IPS-18c (cell line): ENCODE data around the gene RYR1.
A peak's percentile ranks its signal among the peaks of the same experiment; 100 is the strongest.
"Not testable (repeated sequence)": the region's sequence is repeated elsewhere in the genome, so short reads cannot be mapped to it uniquely, and the experiment has no call there.

Source experiments
- H3K4me3 ChIP-seq: 2 replicates; pipeline ENCODE4 v1.7.0; 2013; ENCODE audit warnings: low read depth, mild to moderate bottlenecking, low read length, moderate library complexity; ENCODE audit not compliant: insufficient read depth
- H3K9me3 ChIP-seq: one replicate; pipeline ENCODE4 v1.6.1; 2013; ENCODE audit warnings: mild to moderate bottlenecking, low read length, moderate library complexity; ENCODE audit not compliant: control insufficient read depth, insufficient read depth

The RYR1 gene

DNA sequence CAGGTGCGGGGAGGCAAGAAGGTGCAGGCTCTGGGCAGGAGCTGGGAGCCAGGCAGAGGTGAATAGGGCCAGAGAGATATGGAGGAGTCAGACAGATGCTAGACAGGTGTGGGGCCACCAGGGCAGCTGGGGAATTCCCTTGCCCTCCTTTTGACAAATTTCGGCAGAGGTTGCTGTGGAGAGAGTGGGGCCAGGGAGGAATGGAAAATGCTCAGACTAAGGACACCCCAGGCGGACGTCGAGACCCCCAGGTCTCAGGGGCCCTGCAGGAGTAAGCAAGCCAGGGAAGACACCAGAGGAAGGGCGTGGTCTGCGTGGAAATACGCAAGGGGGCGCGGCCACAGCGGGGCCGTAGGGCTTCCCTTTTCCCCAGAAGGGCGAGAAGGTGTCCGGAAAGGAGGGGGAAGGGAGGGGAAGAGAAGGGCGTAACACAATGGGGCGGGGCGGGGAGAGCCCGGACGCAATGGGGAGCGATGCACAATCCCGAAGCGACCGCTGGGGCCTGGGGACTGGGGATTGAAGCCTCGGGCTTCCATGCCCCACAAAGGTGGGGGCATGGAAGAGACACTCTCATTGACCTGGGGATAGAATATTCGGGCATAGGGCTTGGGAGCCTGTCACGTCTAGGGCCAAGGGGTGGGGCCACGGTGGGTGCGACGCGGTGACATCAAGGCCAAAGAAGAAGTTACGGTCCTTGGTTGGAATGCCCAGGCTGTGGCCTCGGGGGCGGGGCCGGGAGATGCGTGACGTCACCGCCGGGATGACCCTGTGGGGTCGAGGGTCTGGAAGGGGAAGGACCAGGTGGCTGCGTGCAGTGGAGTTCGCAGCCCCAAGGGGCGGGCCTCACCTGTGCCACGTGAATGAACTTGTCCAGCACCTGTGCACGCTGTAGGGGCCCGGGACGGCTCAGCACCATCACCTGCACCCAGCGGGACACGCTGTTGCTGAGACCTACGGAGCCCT, 15.7 kb upstream of the RYR1 start:
- peak overlapping the region; percentile 60 for H3K4me3 ChIP-seq
- H3K9me3 ChIP-seq = no peaks in the 10 kb centered on the region

DNA sequence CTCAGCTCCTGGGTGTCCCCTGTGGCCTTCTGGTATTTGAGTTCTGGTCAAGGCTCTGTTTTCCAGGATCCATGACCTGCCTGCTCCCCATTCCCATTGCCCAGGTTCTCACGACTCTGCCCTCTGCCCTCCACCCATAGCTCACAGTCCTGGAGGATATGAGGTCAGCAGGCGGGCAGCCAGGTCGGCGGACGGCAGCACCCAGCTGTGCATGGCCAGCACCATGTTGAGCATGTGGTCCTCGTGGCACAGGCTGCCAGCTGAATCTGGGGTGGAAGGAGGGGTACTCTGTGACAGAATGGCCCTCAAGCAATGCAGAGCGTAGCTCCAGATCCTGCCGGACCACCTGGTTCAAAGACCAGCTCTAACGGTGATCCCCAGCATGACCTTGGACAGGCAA, 12.6 kb upstream of the RYR1 start:
- no peak overlapping the region for H3K4me3 ChIP-seq
- H3K9me3 ChIP-seq = no peaks in the 10 kb centered on the region

- H3K4me3 ChIP-seq = no peak overlapping the region
- H3K9me3 ChIP-seq = no peaks in the 10 kb centered on the region
Measured at GRCh38 chr19:38421856-38422255, 11.6 kb upstream of the RYR1 start.

DNA sequence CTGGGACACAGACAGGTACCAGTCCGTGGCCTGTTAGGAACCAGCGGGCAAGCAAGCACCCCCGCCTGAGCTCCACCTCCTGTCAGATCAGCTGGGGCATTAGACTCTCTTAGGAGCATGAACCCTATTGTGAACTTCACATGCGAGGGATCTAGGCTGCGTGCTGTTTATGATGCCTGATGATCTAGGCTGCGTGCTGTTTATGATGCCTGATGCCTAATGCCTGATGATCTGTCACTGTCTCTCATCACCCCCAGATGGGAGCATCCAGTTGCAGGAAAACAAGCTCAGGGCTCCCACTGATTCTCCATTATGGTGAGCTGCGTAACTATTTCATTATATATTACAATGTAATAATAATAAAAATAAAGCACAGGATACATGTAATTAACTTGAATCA, 11.1 kb upstream of the RYR1 start:
- Histone ChIP-seq H3K4me3 (no peak overlapping the region), H3K9me3 (no peaks in the 10 kb centered on the region)

DNA sequence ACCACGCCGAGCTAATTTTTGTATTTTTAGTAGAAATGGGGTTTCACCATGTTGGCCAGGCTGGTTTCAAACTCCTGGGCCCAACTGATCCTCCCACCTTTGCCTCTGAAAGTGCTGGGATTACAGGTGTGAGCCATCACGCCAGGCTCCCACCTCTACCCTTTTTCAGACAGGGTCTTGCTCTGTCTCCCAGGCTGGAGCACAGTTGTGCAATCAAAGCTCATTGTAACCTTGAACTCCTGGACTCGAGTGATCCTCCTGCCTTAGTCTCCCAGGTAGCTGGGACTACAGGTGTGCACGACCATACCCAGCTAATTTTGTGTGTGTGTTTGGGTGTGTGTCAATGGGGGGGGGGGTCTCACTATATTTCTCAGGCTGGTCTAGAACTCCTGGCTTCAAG, 9.2 kb upstream of the RYR1 start:
- no peak overlapping the region for H3K4me3 ChIP-seq
- H3K9me3 ChIP-seq = no peaks in the 10 kb centered on the region

GRCh38 chr19:38425222-38425809, 8.2 kb upstream of the RYR1 start:
- Histone ChIP-seq H3K4me3 (no peak overlapping the region), H3K9me3 (no peaks in the 10 kb centered on the region)

GRCh38 chr19:38425810-38426466, 7.6 kb upstream of the RYR1 start, which contains the start of gene RASGRP4:
Gene RASGRP4, minus strand, starts transcription at chr19:38426219. Its CDS starts 128 bp downstream, at chr19:38426091.
- Histone ChIP-seq H3K4me3 (no peak within 1 kb of the TSS), H3K9me3 (no peaks in the 10 kb centered on the region)

GRCh38 chr19:38427035-38427677, 6.3 kb upstream of the RYR1 start:
- not testable (repeated sequence) for H3K9me3 ChIP-seq, H3K4me3 ChIP-seq

GRCh38 chr19:38429055-38429810, 4.3 kb upstream of the RYR1 start:
- H3K9me3 ChIP-seq = no peaks in the 10 kb centered on the region
- no peak overlapping the region for H3K4me3 ChIP-seq

DNA sequence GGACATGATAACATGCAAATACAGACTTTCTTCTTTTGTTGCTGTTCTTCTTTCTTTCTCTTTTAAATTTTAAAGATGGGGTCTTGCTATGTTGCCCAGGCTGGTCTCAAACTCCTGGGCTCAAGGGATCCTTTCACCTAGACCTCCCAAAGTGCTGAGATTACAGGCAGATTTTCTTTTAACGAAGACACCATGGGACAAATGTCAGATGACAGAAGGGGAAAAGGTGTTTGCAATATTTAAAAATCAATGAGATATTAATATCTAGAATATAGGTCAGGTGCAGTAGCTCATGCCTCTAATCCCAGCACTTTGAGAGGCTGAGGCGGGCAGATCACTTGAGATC, 3.7 kb upstream of the RYR1 start:
- Histone ChIP-seq H3K4me3 (no peak overlapping the region), H3K9me3 (no peaks in the 10 kb centered on the region)

DNA sequence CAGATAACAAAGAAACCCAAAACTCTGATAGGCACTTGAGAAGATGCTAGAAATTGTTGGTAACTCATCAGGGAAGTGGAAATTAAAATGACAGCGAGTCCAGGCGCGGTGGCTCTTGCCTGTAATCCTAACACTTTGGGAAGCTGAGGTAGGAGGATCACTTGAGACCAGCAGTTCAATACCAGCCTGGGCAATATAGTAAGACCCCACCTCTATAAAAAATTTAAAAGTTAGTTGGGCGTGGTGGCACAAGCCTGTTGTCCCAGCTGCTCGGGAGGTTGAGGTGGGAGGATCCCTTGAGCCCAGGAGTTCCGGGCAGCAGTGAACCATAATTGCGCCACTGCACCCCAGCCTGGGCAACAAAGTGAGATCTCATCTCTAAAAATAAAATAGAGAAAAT, 2.6 kb upstream of the RYR1 start:
- no peaks in the 10 kb centered on the region for H3K9me3 ChIP-seq

GRCh38 chr19:38434549-38435051, 1.1 kb downstream of the RYR1 start:
- no peaks in the 10 kb centered on the region for H3K9me3 ChIP-seq
- peak overlapping the region; percentile 41; the same call in 1 of the 2 replicates for H3K4me3 ChIP-seq

More for the DNA sequence above, 2.6 kb upstream of the RYR1 start:
- H3K4me3 ChIP-seq = no peak overlapping the region

GRCh38 chr19:38437295-38437694, 3.8 kb downstream of the RYR1 start:
- no peaks in the 10 kb centered on the region for H3K9me3 ChIP-seq
- H3K4me3 ChIP-seq = no peak overlapping the region

DNA sequence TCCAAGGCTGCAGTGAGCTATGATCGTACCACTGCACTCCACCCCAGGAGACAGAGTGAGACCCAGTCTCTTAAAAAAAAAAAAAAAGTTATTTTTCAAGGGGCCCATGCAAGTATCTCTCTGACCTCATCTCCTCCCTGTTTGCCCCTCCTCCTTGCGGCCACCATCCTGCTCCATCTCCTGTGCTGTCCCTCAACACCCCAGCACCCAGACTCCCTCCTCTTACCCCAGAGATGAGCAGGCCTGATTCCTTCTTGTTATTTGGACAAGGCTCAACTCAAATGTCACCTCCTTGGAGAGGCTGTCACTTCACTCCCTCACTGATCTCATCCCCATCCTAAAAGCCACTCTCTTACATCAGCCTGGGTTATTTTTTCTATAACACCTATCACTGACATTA, 4.4 kb downstream of the RYR1 start:
- H3K9me3 ChIP-seq = no peaks in the 10 kb centered on the region
- H3K4me3 ChIP-seq = no peak overlapping the region

GRCh38 chr19:38440592-38440991, 7.1 kb downstream of the RYR1 start:
- H3K9me3 ChIP-seq = no peaks in the 10 kb centered on the region
- H3K4me3 ChIP-seq = no peak overlapping the region

- Histone ChIP-seq H3K9me3 (no peaks in the 10 kb centered on the region), H3K4me3 (no peak overlapping the region)
Measured at GRCh38 chr19:38441657-38442348, 8.3 kb downstream of the RYR1 start.
